Thyroid gland (tissue), 4 donors: Measurements from ENCODE around the gene LHPP. TPM values are rescaled to one million over a fixed set of nuclear protein-coding genes. Genes with fewer than 3 reads are reported as not detected.

Source experiments
- DNase-seq, 2 donors: peaks; one replicate each; pipeline ENCODE4 v3.0.0-alpha.2; 2019
- H3K27ac ChIP-seq, 3 donors: fragments of 200-600 bp; sonication (generic); 1 replicate in 2 of 3; 2 replicates in 1 of 3; pipeline ENCODE4 v1.5.1; 2016 to 2019; ENCODE audit warnings: mild to moderate bottlenecking in 1 of 3, moderate library complexity in 1 of 3
- H3K27me3 ChIP-seq: fragments of 200-600 bp; sonication (generic); one replicate; pipeline ENCODE4 v1.5.1; 2019
- H3K36me3 ChIP-seq, 2 donors: fragments of 200-600 bp; sonication (generic); one replicate each; pipeline ENCODE4 v1.5.1; 2016 to 2019
- H3K4me1 ChIP-seq, 2 donors: fragments of 200-600 bp; sonication (generic); one replicate each; pipeline ENCODE4 v1.5.1; 2017 to 2019
- H3K4me3 ChIP-seq, 3 donors: fragments of 200-600 bp; sonication (generic); replicated peaks in 1 of 3; 1 replicate in 2 of 3; 2 replicates in 1 of 3; pipeline ENCODE4 v1.5.1; 2016; ENCODE audit warnings: mild to moderate bottlenecking in 1 of 3
- H3K9me3 ChIP-seq: fragments of 200-600 bp; sonication (generic); one replicate; pipeline ENCODE4 v1.5.1; 2017
- POLR2A ChIP-seq, 2 donors: fragments of 450-650 bp; IDR thresholded peaks; one replicate each; pipeline ENCODE4 v1.6.1; 2017; ENCODE audit warnings: antibody characterized with exemption in 2 of 2, mild to moderate bottlenecking in 2 of 2, moderate library complexity in 1 of 2
- WGBS, 2 donors: methylation state at CpG; one replicate each; pipeline ENCODE4 v1.1.5; 2017; 5-methylcytosine and 5-hydroxymethylcytosine counted together
- intact Hi-C: fragments of 100-400 bp; cut with DNase I; formaldehyde crosslinking; loops from one replicate; pipeline ENCODE4 v1.15.1; 2023
- total RNA-seq, 4 donors: library from RNA; depleted of rRNA; stranded (reverse); fragments of >200 nt; gene quantifications; one replicate each; pipeline ENCODE4 v1.2.3, GENCODE V29; 2016
- TF ChIP-seq, protein P1 (sequence below), 6 experiments: fragments of 200-600 bp in 3 of 6; fragments of 450-650 bp in 3 of 6; sonication (generic) in 3 of 6; IDR thresholded peaks; one replicate each; pipeline ENCODE4 v1.5.1; 2016 to 2019; ENCODE audit warnings: antibody characterized with exemption in 6 of 6, mild to moderate bottlenecking in 2 of 6, inconsistent platforms in 1 of 6, moderate library complexity in 1 of 6

The LHPP gene
- total RNA-seq, 4 donors from 2014 or later: 8.3 to 69.9 (median 48.3) TPM

GRCh38 chr10:124525751-124526600 is 64.4 kb downstream of the LHPP start:
- TF ChIP-seq, protein P1, sequence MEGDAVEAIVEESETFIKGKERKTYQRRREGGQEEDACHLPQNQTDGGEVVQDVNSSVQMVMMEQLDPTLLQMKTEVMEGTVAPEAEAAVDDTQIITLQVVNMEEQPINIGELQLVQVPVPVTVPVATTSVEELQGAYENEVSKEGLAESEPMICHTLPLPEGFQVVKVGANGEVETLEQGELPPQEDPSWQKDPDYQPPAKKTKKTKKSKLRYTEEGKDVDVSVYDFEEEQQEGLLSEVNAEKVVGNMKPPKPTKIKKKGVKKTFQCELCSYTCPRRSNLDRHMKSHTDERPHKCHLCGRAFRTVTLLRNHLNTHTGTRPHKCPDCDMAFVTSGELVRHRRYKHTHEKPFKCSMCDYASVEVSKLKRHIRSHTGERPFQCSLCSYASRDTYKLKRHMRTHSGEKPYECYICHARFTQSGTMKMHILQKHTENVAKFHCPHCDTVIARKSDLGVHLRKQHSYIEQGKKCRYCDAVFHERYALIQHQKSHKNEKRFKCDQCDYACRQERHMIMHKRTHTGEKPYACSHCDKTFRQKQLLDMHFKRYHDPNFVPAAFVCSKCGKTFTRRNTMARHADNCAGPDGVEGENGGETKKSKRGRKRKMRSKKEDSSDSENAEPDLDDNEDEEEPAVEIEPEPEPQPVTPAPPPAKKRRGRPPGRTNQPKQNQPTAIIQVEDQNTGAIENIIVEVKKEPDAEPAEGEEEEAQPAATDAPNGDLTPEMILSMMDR (IDR thresholded peaks at IDR 0.05): no peak
- Histone ChIP-seq H3K27ac (no peak overlapping the region), H3K9me3 (no peaks in the 10 kb centered on the region), H3K4me1 (peaks cover 0 to 18% of the 10 kb centered on the region in 2 donors), H3K27me3 (no peaks in the 10 kb centered on the region), H3K36me3 (no peaks in the 10 kb centered on the region), H3K4me3 (no peak overlapping the region)
- no peak for DNase-seq
- intact Hi-C loops: no loop called here
- 85 to 89% methylated on average over 17 to 20 of the region's 20 CpGs for WGBS, 2 donors

GRCh38 chr10:124526621-124527267 is 65.1 kb downstream of the LHPP start:
- no peak overlapping the region for H3K27ac ChIP-seq
- no peaks in the 10 kb centered on the region for H3K36me3 ChIP-seq
- no peak for DNase-seq
- H3K4me1 ChIP-seq: peaks cover 0 to 18% of the 10 kb centered on the region in 2 donors
- H3K4me3 ChIP-seq: no peak overlapping the region
- H3K9me3 ChIP-seq: no peaks in the 10 kb centered on the region
- WGBS, 2 donors: 78 to 84% methylated on average over 6 to 13 of the region's 17 CpGs
- no peaks in the 10 kb centered on the region for H3K27me3 ChIP-seq
- intact Hi-C loops: no loop called here
- TF ChIP-seq POLR2A (IDR thresholded peaks at IDR 0.05): no peak

GRCh38 chr10:124527874-124528395 is 66.3 kb downstream of the LHPP start:
- no peak for DNase-seq
- H3K4me1 ChIP-seq: peaks cover 0 to 15% of the 10 kb centered on the region in 2 donors
- WGBS, 2 donors: 92 to 94% methylated on average over 11 of the region's 11 CpGs
- H3K27ac ChIP-seq: no peak overlapping the region
- TF ChIP-seq, protein P1 (IDR thresholded peaks at IDR 0.05): no peak
- TF ChIP-seq POLR2A (IDR thresholded peaks at IDR 0.05): no peak
- H3K36me3 ChIP-seq: no peaks in the 10 kb centered on the region
- H3K4me3 ChIP-seq: no peak overlapping the region
- no peaks in the 10 kb centered on the region for H3K27me3 ChIP-seq
- no peaks in the 10 kb centered on the region for H3K9me3 ChIP-seq
- intact Hi-C loops: no loop called here

GRCh38 chr10:124529661-124530214 is 68.1 kb downstream of the LHPP start:
- 65 to 88% methylated on average over 6 to 13 of the region's 17 CpGs for WGBS, 2 donors
- intact Hi-C loops: loop anchor here (5.0 to 10.0 kb wide), 2 partner anchors 218 to 295 kb away; no protein-coding TSS in a partner anchor
- H3K27ac ChIP-seq: no peak overlapping the region
- no peaks in the 10 kb centered on the region for H3K27me3 ChIP-seq
- no peaks in the 10 kb centered on the region for H3K9me3 ChIP-seq
- TF ChIP-seq, protein P1 (IDR thresholded peaks at IDR 0.05): no peak
- no peak for DNase-seq
- peaks cover 0 to 13% of the 10 kb centered on the region in 2 donors for H3K4me1 ChIP-seq
- no peaks in the 10 kb centered on the region for H3K36me3 ChIP-seq
- no peak overlapping the region for H3K4me3 ChIP-seq

GRCh38 chr10:124530215-124530665 is 68.6 kb downstream of the LHPP start:
- Histone ChIP-seq H3K9me3 (no peaks in the 10 kb centered on the region), H3K27ac (no peak overlapping the region), H3K4me1 (peaks cover 0 to 8% of the 10 kb centered on the region in 2 donors), H3K27me3 (no peaks in the 10 kb centered on the region), H3K4me3 (no peak overlapping the region), H3K36me3 (no peaks in the 10 kb centered on the region)
- DNase-seq: peak; percentile 86 to 89
- intact Hi-C loops: loop anchor here (5.0 to 10.0 kb wide), 2 partner anchors 217 to 295 kb away; no protein-coding TSS in a partner anchor
- no peak for TF ChIP-seq POLR2A (IDR thresholded peaks at IDR 0.05)
- TF ChIP-seq, protein P1 (IDR thresholded peaks at IDR 0.05): peak; percentile 61 to 94 (median 86)
- 0 to 31% methylated on average over 5 to 9 of the region's 18 CpGs for WGBS, 2 donors
